Endothelial cell (in vitro differentiated cells): ENCODE results near the gene NCAPG. TPM values are rescaled to one million over a fixed set of nuclear protein-coding genes. Genes with fewer than 3 reads are reported as not detected.

ENCODE experiments used
- DNase-seq: peaks from one replicate; pipeline ENCODE4 v3.0.0; 2021; ENCODE audit warnings: low spot score
- H3K27ac Mint-ChIP-seq: one replicate; pipeline ENCODE4 v1.8.0; 2021; ENCODE audit warnings: mixed read lengths, inconsistent platforms; ENCODE audit not compliant: unreplicated experiment
- H3K27me3 Mint-ChIP-seq: one replicate; pipeline ENCODE4 v1.8.0; 2021; ENCODE audit warnings: mild to moderate bottlenecking, moderate library complexity, mixed read lengths, inconsistent platforms; ENCODE audit not compliant: unreplicated experiment
- H3K36me3 Mint-ChIP-seq: one replicate; pipeline ENCODE4 v1.8.0; 2021; ENCODE audit warnings: mild to moderate bottlenecking, low read depth, mixed read lengths, inconsistent platforms; ENCODE audit not compliant: unreplicated experiment
- H3K4me1 Mint-ChIP-seq: one replicate; pipeline ENCODE4 v1.8.0; 2021; ENCODE audit warnings: mild to moderate bottlenecking, mixed read lengths, inconsistent platforms; ENCODE audit not compliant: unreplicated experiment
- H3K4me3 Mint-ChIP-seq: one replicate; pipeline ENCODE4 v1.8.0; 2021; ENCODE audit warnings: mild to moderate bottlenecking, mixed read lengths, inconsistent platforms; ENCODE audit not compliant: unreplicated experiment
- H3K9me3 Mint-ChIP-seq: one replicate; pipeline ENCODE4 v1.8.0; 2021; ENCODE audit warnings: mixed read lengths, inconsistent platforms; ENCODE audit not compliant: unreplicated experiment
- total RNA-seq: library from RNA; stranded (reverse); fragmentation: NEBNext Ultra II Directional; extraction: Animal tissue kit (Norgen Biotek cat#: 25700); gene quantifications from one replicate; pipeline ENCODE4 v1.2.1, GENCODE V29; 2021; ENCODE audit not compliant: unreplicated experiment
- TF ChIP-seq, protein P1 (sequence below): fragments of 200-600 bp; sonication (generic); IDR thresholded peaks from one replicate; pipeline ENCODE4 v1.5.0; 2021; ENCODE audit warnings: antibody characterized with exemption; ENCODE audit not compliant: unreplicated experiment

NCAPG gene
- total RNA-seq, 1 donor from 2014 or later, result 7.1 TPM

DNA sequence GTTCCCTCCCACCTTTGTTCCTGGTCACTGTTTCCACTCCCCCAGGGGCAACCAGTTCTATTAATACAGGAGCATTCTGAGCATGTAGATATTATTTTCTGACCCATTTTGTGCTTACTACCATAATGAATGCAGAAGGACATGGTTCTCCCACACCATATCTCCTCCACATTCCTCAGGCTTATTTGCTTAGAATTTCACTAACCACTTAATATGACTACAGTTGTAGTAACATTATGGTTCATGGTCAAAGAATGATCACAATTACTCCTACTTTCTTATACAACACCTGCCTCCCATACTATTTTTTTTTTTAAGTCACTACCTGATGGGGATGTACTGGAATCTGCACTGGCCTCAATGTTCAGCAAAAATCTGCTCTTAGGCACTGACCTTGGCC, 21.8 kb upstream of the NCAPG start:
- H3K4me1 Mint-ChIP-seq, result no peaks in the 10 kb centered on the region
- H3K27ac Mint-ChIP-seq, result no peak overlapping the region
- no peak overlapping the region for H3K4me3 Mint-ChIP-seq
- TF ChIP-seq, protein P1, sequence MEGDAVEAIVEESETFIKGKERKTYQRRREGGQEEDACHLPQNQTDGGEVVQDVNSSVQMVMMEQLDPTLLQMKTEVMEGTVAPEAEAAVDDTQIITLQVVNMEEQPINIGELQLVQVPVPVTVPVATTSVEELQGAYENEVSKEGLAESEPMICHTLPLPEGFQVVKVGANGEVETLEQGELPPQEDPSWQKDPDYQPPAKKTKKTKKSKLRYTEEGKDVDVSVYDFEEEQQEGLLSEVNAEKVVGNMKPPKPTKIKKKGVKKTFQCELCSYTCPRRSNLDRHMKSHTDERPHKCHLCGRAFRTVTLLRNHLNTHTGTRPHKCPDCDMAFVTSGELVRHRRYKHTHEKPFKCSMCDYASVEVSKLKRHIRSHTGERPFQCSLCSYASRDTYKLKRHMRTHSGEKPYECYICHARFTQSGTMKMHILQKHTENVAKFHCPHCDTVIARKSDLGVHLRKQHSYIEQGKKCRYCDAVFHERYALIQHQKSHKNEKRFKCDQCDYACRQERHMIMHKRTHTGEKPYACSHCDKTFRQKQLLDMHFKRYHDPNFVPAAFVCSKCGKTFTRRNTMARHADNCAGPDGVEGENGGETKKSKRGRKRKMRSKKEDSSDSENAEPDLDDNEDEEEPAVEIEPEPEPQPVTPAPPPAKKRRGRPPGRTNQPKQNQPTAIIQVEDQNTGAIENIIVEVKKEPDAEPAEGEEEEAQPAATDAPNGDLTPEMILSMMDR, result no peak
- no peaks in the 10 kb centered on the region for H3K27me3 Mint-ChIP-seq
- no peak for DNase-seq
- no peaks in the 10 kb centered on the region for H3K36me3 Mint-ChIP-seq
- no peaks in the 10 kb centered on the region for H3K9me3 Mint-ChIP-seq

DNA sequence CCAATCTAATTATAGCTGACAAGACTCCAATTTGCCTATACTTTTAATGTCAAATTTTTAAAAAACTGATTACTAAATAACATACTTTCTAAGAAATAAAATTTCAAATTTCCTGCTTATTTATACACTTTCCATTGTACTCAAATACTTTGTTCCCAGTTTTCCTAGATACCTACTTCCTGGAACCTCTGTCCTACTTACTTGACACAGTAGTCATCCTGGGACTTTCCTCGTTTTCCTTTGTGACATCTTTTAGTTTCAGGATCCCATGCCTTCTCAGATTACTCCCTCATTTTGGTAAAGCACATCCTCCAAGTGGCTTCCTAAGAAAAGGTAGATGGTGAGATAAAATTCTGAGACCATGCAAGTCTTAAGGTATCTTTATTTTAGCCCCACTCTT, 16.0 kb upstream of the NCAPG start:
- no peak for DNase-seq

DNA sequence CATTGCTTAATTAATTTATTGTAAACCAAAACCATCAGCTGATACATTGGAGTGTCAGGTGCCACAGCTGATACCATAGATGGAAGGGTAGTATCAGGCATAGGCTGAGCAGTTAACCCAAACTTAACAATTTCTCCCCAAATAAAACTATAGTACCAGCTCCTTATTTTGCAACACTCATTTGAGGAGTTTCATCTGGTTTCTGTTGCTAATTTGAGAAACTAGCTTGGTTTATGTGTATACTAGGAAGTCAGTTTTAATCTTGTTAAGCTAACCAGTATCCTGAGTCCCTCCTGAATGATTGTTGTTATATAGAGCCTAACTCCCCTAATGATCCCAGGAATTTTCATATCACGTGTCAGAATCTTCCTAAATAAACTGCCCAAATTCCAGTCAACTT, 13.0 kb upstream of the NCAPG start:
- H3K27me3 Mint-ChIP-seq, result no peaks in the 10 kb centered on the region
- DNase-seq, result no peak
- peaks cover 4% of the 10 kb centered on the region for H3K36me3 Mint-ChIP-seq
- H3K9me3 Mint-ChIP-seq, result no peaks in the 10 kb centered on the region
- no peaks in the 10 kb centered on the region for H3K4me1 Mint-ChIP-seq
- no peak overlapping the region for H3K27ac Mint-ChIP-seq
- TF ChIP-seq, protein P1, result no peak
- H3K4me3 Mint-ChIP-seq, result no peak overlapping the region

More for the DNA sequence above, 16.0 kb upstream of the NCAPG start:
- Mint-ChIP-seq H3K4me1 (no peaks in the 10 kb centered on the region), H3K4me3 (no peak overlapping the region), H3K27ac (no peak overlapping the region), H3K36me3 (no peaks in the 10 kb centered on the region), H3K27me3 (no peaks in the 10 kb centered on the region), H3K9me3 (no peaks in the 10 kb centered on the region)
- TF ChIP-seq, protein P1, result no peak

DNA sequence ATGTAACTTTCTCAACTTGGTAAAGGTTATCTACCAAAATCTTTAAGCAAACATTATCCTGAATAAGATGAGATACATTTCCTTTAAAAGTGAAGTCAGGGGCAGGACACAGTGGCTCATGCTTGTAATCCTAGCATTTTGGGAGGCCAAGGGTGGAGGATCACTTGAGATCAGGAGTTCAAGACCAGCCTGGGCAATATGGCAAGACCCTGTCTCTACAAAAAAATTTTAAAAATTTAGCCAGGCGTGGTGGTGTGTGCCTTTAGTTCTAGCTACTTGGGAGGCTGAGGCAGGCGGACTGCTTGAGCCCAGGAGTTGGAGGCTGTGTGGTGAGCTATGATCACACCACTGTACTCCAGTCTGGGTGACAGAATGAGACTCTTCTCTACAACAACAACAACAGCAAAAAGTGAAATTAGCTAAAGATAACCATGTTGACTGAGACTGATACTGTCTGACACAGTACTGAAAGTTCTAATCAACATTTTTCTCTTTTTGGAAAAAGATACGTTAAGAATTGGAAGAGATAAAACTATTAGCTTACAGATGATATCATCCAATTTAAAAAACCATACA, 5.1 kb upstream of the NCAPG start:
- no peak overlapping the region for H3K4me3 Mint-ChIP-seq
- peaks cover 6% of the 10 kb centered on the region for H3K27me3 Mint-ChIP-seq
- no peak overlapping the region for H3K27ac Mint-ChIP-seq
- no peaks in the 10 kb centered on the region for H3K9me3 Mint-ChIP-seq
- H3K4me1 Mint-ChIP-seq, result peaks cover 23% of the 10 kb centered on the region
- no peak for DNase-seq
- peaks cover 21% of the 10 kb centered on the region for H3K36me3 Mint-ChIP-seq
- TF ChIP-seq, protein P1, result no peak

DNA sequence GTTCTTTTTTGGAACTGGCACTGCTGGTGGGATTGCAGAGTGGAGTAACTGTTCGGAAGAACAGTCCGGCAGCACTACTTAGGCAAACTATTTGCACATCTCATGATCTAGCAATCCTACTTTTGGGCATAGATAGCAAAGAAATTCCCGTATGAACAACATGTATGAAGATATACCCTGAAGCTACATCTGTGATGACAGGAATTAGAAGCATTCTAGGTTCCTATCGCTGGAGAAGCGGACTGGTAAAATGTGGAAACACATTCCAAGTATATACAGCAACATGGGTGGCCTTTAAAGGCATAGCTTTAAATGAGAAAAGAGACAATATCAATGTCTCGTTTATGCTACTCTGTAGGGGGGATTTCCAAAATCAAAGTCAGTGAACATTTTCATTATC, 3.3 kb upstream of the NCAPG start:
- Mint-ChIP-seq H3K27me3 (peaks cover 7% of the 10 kb centered on the region), H3K36me3 (peaks cover 21% of the 10 kb centered on the region), H3K4me3 (no peak overlapping the region), H3K4me1 (peaks cover 32% of the 10 kb centered on the region), H3K9me3 (no peaks in the 10 kb centered on the region), H3K27ac (no peak overlapping the region)
- TF ChIP-seq, protein P1, result no peak
- no peak for DNase-seq
